SK-N-SH treated with all-trans-retinoic acid at 6 μM for 48 hours (cell line): ENCODE measurements around the gene PIK3R6.

ENCODE experiments used
- ARNTL ChIP-seq: fragments of 450-650 bp; formaldehyde crosslinking; IDR thresholded peaks from 2 replicates; pipeline ENCODE4 v1.5.0; 2020; ENCODE audit warnings: low read depth, mild to moderate bottlenecking, moderate library complexity, borderline replicate concordance
- BACH2 ChIP-seq: fragments of 250-450 bp; sonication (Bioruptor Pico); IDR thresholded peaks from 2 replicates; pipeline ENCODE4 v1.9.0; 2021; ENCODE audit warnings: mild to moderate bottlenecking, borderline replicate concordance
- ESRRG ChIP-seq: fragments of 250-450 bp; sonication (Bioruptor Pico); IDR thresholded peaks from 2 replicates; pipeline ENCODE4 v1.6.1; 2021; ENCODE audit warnings: mild to moderate bottlenecking
- RARB ChIP-seq: fragments of 250-450 bp; sonication (Bioruptor Pico); IDR thresholded peaks from 2 replicates; pipeline ENCODE4 v1.8.0; 2021; ENCODE audit warnings: mild to moderate bottlenecking, moderate library complexity
- ZFP30 ChIP-seq: fragments of 450-650 bp; formaldehyde crosslinking; IDR thresholded peaks from 2 replicates; pipeline ENCODE4 v1.5.0; 2022; ENCODE audit warnings: mild to moderate bottlenecking, moderate library complexity
- ZNF8 ChIP-seq: fragments of 450-650 bp; formaldehyde crosslinking; IDR thresholded peaks from 2 replicates; pipeline ENCODE4 v1.5.0; 2020; ENCODE audit warnings: mild to moderate bottlenecking, moderate library complexity
- TF ChIP-seq, protein P1 (sequence below): fragments of 250-450 bp; sonication (Bioruptor Pico); IDR thresholded peaks from 2 replicates; pipeline ENCODE4 v1.8.0; 2020; ENCODE audit warnings: mild to moderate bottlenecking, moderate library complexity, borderline replicate concordance

DNA sequence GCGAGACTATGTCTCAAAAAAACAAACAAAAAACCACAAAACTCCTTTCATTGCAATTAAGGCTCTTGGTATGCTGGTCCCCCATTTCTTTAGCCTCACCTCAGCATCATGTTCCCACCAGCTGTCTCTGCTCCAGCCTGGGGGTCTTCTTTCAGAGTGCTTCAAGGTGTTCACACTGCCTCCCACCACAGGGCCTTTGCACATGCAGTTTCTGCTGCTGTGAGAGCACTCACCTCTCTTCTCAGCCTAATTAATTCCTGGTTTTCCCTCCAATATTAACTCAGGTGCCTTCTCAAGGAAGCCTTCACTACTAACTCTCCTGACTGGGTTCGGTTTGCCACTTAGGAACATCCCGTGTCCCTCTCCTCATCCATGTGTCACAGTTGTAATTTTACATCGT, 15.9 kb upstream of the PIK3R6 start:
- TF ChIP-seq, protein P1, sequence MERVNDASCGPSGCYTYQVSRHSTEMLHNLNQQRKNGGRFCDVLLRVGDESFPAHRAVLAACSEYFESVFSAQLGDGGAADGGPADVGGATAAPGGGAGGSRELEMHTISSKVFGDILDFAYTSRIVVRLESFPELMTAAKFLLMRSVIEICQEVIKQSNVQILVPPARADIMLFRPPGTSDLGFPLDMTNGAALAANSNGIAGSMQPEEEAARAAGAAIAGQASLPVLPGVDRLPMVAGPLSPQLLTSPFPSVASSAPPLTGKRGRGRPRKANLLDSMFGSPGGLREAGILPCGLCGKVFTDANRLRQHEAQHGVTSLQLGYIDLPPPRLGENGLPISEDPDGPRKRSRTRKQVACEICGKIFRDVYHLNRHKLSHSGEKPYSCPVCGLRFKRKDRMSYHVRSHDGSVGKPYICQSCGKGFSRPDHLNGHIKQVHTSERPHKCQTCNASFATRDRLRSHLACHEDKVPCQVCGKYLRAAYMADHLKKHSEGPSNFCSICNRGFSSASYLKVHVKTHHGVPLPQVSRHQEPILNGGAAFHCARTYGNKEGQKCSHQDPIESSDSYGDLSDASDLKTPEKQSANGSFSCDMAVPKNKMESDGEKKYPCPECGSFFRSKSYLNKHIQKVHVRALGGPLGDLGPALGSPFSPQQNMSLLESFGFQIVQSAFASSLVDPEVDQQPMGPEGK (CRISPR knock-in tag), result no peak
- TF ChIP-seq ESRRG (CRISPR knock-in tag) (no peak), BACH2 (CRISPR knock-in tag) (no peak), RARB (no peak), ARNTL (CRISPR knock-in tag) (no peak), ZNF8 (no peak), ZFP30 (CRISPR knock-in tag) (no peak)
